ENCODE measurements around the gene TMEM97. TPM values are rescaled to one million over a fixed set of nuclear protein-coding genes. Genes with fewer than 3 reads are reported as not detected.

Gene TMEM97
- total RNA-seq, 5 donors from 2014 or later (not counting 1 experiment from before 2014, with no cell fraction given) = 3.4 to 7.2 (median 5.1) TPM

GRCh38 chr17:28274591-28275265 is 44.3 kb upstream of the TMEM97 start:
- peaks cover 40 to 50% of the 10 kb centered on the region in 2 donors for H3K27me3 Mint-ChIP-seq

GRCh38 chr17:28276011-28276410 is 43.0 kb upstream of the TMEM97 start:
- no peak for DNase-seq
- Histone ChIP-seq H3K27ac (ENCODE audit: low read length) (no peak overlapping the region), H3K9me3 (no peaks in the 10 kb centered on the region), H3K27me3 (replicated peaks in 1 of 2; ENCODE audit: control insufficient read depth in 2 of 2, extremely low read depth in 1 of 2, insufficient read depth in 2 of 2, low read length in 1 of 2) (peaks cover 7 to 57% of the 10 kb centered on the region in 2 experiments), H3K36me3 (ENCODE audit: control insufficient read depth in 2 of 2, extremely low read depth in 1 of 2, insufficient read depth in 1 of 2, low read length in 1 of 2) (no peaks in the 10 kb centered on the region), H3K4me1 (ENCODE audit: control insufficient read depth in 1 of 2, extremely low read depth in 1 of 2, insufficient read depth in 2 of 2, low read length in 2 of 2) (peaks cover 5 to 13% of the 10 kb centered on the region in 2 experiments), H3K4me3 (ENCODE audit: control insufficient read depth in 1 of 2, extremely low read depth in 1 of 2, low read length in 1 of 2) (no peak overlapping the region)
- H3K36me3 Mint-ChIP-seq = no peaks in the 10 kb centered on the region
- no peaks in the 10 kb centered on the region for H3K9me3 Mint-ChIP-seq
- peaks cover 30 to 50% of the 10 kb centered on the region in 2 donors for H3K27me3 Mint-ChIP-seq
- no peak for ATAC-seq (replicated peaks in 1 of 4)
- H3K4me3 Mint-ChIP-seq = no peak overlapping the region
- no peak overlapping the region for H3K27ac Mint-ChIP-seq
- ChIA-PET POLR2A (no interaction called here), CTCF (no interaction called here)
- 90% methylated on average over 5 of the region's 6 CpGs for WGBS (ENCODE audit: insufficient coverage)
- H3K4me1 Mint-ChIP-seq = peaks cover 16 to 26% (median 16%) of the 10 kb centered on the region in 3 donors

More at GRCh38 chr17:28274591-28275265, 44.3 kb upstream of the TMEM97 start:
- Histone ChIP-seq H3K27ac (ENCODE audit: low read length) (no peak overlapping the region), H3K4me1 (ENCODE audit: control insufficient read depth in 1 of 2, extremely low read depth in 1 of 2, insufficient read depth in 2 of 2, low read length in 2 of 2) (peaks cover 5 to 13% of the 10 kb centered on the region in 2 experiments), H3K9me3 (no peaks in the 10 kb centered on the region), H3K27me3 (replicated peaks in 1 of 2; ENCODE audit: control insufficient read depth in 2 of 2, extremely low read depth in 1 of 2, insufficient read depth in 2 of 2, low read length in 1 of 2) (peaks cover 7 to 54% of the 10 kb centered on the region in 2 experiments), H3K4me3 (ENCODE audit: control insufficient read depth in 1 of 2, extremely low read depth in 1 of 2, low read length in 1 of 2) (no peak overlapping the region), H3K36me3 (ENCODE audit: control insufficient read depth in 2 of 2, extremely low read depth in 1 of 2, insufficient read depth in 1 of 2, low read length in 1 of 2) (no peaks in the 10 kb centered on the region)
- H3K27ac Mint-ChIP-seq = no peak overlapping the region
- no peaks in the 10 kb centered on the region for H3K36me3 Mint-ChIP-seq
- ChIA-PET POLR2A (no interaction called here), CTCF (no interaction called here)
- ATAC-seq (replicated peaks in 1 of 4) (no peak), DNase-seq (no peak)
- WGBS (ENCODE audit: insufficient coverage) = 75% methylated on average over 5 of the region's 9 CpGs
- no peak overlapping the region for H3K4me3 Mint-ChIP-seq
- H3K4me1 Mint-ChIP-seq = peaks cover 16 to 26% (median 16%) of the 10 kb centered on the region in 3 donors
- H3K9me3 Mint-ChIP-seq = no peaks in the 10 kb centered on the region

DNA sequence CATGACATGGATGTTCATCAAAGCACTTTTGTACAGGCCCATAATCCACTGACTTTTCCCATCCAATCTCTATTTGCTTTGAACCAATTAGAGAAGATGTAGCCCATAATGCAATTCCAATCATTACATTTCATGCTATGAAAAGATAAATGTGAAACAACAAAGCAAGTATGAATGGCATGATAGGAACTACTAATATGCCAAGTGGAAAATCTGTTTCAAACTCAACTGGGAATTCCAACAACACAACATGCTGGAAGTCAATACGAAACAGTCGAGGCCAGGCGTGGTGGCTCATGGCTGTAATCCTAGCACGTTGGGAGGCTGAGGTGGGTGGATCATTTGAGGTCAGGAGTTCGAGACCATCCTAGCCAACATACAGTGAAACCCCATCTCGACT is 39.6 kb upstream of the TMEM97 start:
- peaks cover 8 to 27% of the 10 kb centered on the region in 2 donors for H3K27me3 Mint-ChIP-seq
- POLR2A ChIA-PET = no interaction called here
- Histone ChIP-seq H3K27me3 (replicated peaks in 1 of 2; ENCODE audit: control insufficient read depth in 2 of 2, extremely low read depth in 1 of 2, insufficient read depth in 2 of 2, low read length in 1 of 2) (peaks cover 6 to 40% of the 10 kb centered on the region in 2 experiments), H3K4me3 (ENCODE audit: control insufficient read depth in 1 of 2, extremely low read depth in 1 of 2, low read length in 1 of 2) (no peak overlapping the region), H3K27ac (ENCODE audit: low read length) (no peak overlapping the region), H3K36me3 (ENCODE audit: control insufficient read depth in 2 of 2, extremely low read depth in 1 of 2, insufficient read depth in 1 of 2, low read length in 1 of 2) (no peaks in the 10 kb centered on the region), H3K9me3 (no peaks in the 10 kb centered on the region), H3K4me1 (ENCODE audit: control insufficient read depth in 1 of 2, extremely low read depth in 1 of 2, insufficient read depth in 2 of 2, low read length in 2 of 2) (peaks cover 5 to 13% of the 10 kb centered on the region in 2 experiments)
- H3K27ac Mint-ChIP-seq = no peak overlapping the region
- WGBS (ENCODE audit: insufficient coverage) = no CpG with 5 or more reads among the region's 6 CpGs
- CTCF ChIA-PET = no interaction called here
- H3K4me3 Mint-ChIP-seq = no peak overlapping the region
- H3K36me3 Mint-ChIP-seq = no peaks in the 10 kb centered on the region
- H3K4me1 Mint-ChIP-seq = peaks cover 16 to 26% (median 16%) of the 10 kb centered on the region in 3 donors
- H3K9me3 Mint-ChIP-seq = no peaks in the 10 kb centered on the region
- ATAC-seq (replicated peaks in 1 of 4) (no peak), DNase-seq (no peak)

GRCh38 chr17:28280826-28281225 is 38.2 kb upstream of the TMEM97 start:
- ChIA-PET POLR2A (interaction anchor here in 1 of 2 donors (0.5 kb wide), 1 partner anchor 23 kb away, joined by 4 read pairs; no protein-coding TSS in a partner anchor), CTCF (interaction anchor here (0.5 to 0.6 kb wide), 2 partner anchors 519 to 750 kb away, joined by 3 read pairs; no protein-coding TSS in a partner anchor)
- Mint-ChIP-seq H3K4me1 (peaks cover 12 to 19% (median 16%) of the 10 kb centered on the region in 3 donors), H3K36me3 (no peaks in the 10 kb centered on the region), H3K27me3 (peaks cover 0 to 17% of the 10 kb centered on the region in 2 donors), H3K27ac (no peak overlapping the region), H3K9me3 (no peaks in the 10 kb centered on the region), H3K4me3 (no peak overlapping the region)
- DNase-seq = no peak
- 100% methylated on average over 1 of the region's 3 CpGs for WGBS (ENCODE audit: insufficient coverage)
- no peak overlapping the region for H3K4me3 ChIP-seq (ENCODE audit: control insufficient read depth in 1 of 2, extremely low read depth in 1 of 2, low read length in 1 of 2)
- no peaks in the 10 kb centered on the region for H3K36me3 ChIP-seq (ENCODE audit: control insufficient read depth in 2 of 2, extremely low read depth in 1 of 2, insufficient read depth in 1 of 2, low read length in 1 of 2)
- H3K4me1 ChIP-seq (ENCODE audit: control insufficient read depth in 1 of 2, extremely low read depth in 1 of 2, insufficient read depth in 2 of 2, low read length in 2 of 2) = peaks cover 5 to 13% of the 10 kb centered on the region in 2 experiments
- no peak overlapping the region for H3K27ac ChIP-seq (ENCODE audit: low read length)
- no peak for ATAC-seq (replicated peaks in 1 of 4)
- no peaks in the 10 kb centered on the region for H3K9me3 ChIP-seq
- peaks cover 6 to 32% of the 10 kb centered on the region in 2 experiments for H3K27me3 ChIP-seq (replicated peaks in 1 of 2; ENCODE audit: control insufficient read depth in 2 of 2, extremely low read depth in 1 of 2, insufficient read depth in 2 of 2, low read length in 1 of 2)

DNA sequence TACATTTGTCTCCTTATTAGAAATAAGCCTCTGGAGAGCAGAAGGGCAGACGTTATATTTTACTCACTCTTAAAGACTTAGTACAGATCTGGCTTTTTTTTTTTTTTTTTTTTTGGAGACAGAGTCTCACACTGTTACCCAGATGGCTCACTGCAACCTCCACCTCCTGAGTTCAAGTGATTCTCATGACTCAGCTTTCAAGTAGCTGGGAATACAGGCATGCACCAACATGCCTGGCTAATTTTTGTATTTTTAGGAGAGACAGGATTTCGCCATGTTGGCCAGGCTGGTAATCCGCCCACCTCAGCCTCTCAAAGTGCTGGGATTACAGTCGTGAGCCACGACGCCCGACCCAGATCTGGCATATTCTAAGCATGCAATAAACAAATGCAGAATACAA is 36.4 kb upstream of the TMEM97 start:
- Histone ChIP-seq H3K4me3 (ENCODE audit: control insufficient read depth in 1 of 2, extremely low read depth in 1 of 2, low read length in 1 of 2) (no peak overlapping the region), H3K36me3 (ENCODE audit: control insufficient read depth in 2 of 2, extremely low read depth in 1 of 2, insufficient read depth in 1 of 2, low read length in 1 of 2) (no peaks in the 10 kb centered on the region), H3K4me1 (ENCODE audit: control insufficient read depth in 1 of 2, extremely low read depth in 1 of 2, insufficient read depth in 2 of 2, low read length in 2 of 2) (peaks cover 5 to 10% of the 10 kb centered on the region in 2 experiments), H3K27ac (ENCODE audit: low read length) (no peak overlapping the region), H3K27me3 (replicated peaks in 1 of 2; ENCODE audit: control insufficient read depth in 2 of 2, extremely low read depth in 1 of 2, insufficient read depth in 2 of 2, low read length in 1 of 2) (peaks cover 4 to 16% of the 10 kb centered on the region in 2 experiments), H3K9me3 (no peaks in the 10 kb centered on the region)
- H3K9me3 Mint-ChIP-seq = no peaks in the 10 kb centered on the region
- ATAC-seq (replicated peaks in 1 of 4) (no peak), DNase-seq (no peak)
- ChIA-PET POLR2A (no interaction called here), CTCF (no interaction called here)
- H3K36me3 Mint-ChIP-seq = no peaks in the 10 kb centered on the region
- peaks cover 11% of the 10 kb centered on the region in 3 donors for H3K4me1 Mint-ChIP-seq
- peaks cover 0 to 12% of the 10 kb centered on the region in 2 donors for H3K27me3 Mint-ChIP-seq
- no peak overlapping the region for H3K27ac Mint-ChIP-seq
- H3K4me3 Mint-ChIP-seq = no peak overlapping the region
- WGBS (ENCODE audit: insufficient coverage) = no CpG with 5 or more reads among the region's 7 CpGs

DNA sequence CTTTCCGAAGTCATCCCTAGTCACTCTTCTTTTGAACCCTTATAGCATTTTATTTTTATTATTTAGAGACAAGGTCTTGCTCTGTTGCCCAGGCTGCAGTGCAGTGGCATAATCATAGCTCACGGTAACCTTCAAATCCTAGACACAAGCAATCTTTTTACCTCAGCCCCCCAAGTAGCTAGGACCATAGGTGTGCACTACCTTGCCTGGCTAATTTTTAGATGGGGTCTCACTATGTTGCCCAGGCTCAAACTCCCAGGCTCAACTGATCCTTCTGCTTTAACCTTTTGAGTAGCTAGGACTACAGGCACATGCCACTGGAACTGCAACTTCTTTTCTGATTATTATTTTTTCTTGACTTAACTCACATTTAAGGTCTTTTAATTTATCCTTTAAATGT is 33.0 kb upstream of the TMEM97 start:
- H3K4me1 ChIP-seq (ENCODE audit: control insufficient read depth in 1 of 2, extremely low read depth in 1 of 2, insufficient read depth in 2 of 2, low read length in 2 of 2) = no peaks in the 10 kb centered on the region
- ChIA-PET POLR2A (interaction anchor here (0.6 kb wide), 2 partner anchors 22 to 107 kb away, joined by 3 to 4 read pairs; no protein-coding TSS in a partner anchor), CTCF (no interaction called here)
- no peak overlapping the region for H3K27ac ChIP-seq (ENCODE audit: low read length)
- Mint-ChIP-seq H3K27me3 (peaks cover 0 to 9% of the 10 kb centered on the region in 2 donors), H3K9me3 (no peaks in the 10 kb centered on the region), H3K36me3 (no peaks in the 10 kb centered on the region), H3K4me1 (no peaks in the 10 kb centered on the region), H3K27ac (no peak overlapping the region), H3K4me3 (no peak overlapping the region)
- H3K9me3 ChIP-seq = no peaks in the 10 kb centered on the region
- no peak overlapping the region for H3K4me3 ChIP-seq (ENCODE audit: control insufficient read depth in 1 of 2, extremely low read depth in 1 of 2, low read length in 1 of 2)
- WGBS (ENCODE audit: insufficient coverage) = no CpG with 5 or more reads among the region's 2 CpGs
- DNase-seq = no peak
- peaks cover 0 to 8% of the 10 kb centered on the region in 2 experiments for H3K27me3 ChIP-seq (replicated peaks in 1 of 2; ENCODE audit: control insufficient read depth in 2 of 2, extremely low read depth in 1 of 2, insufficient read depth in 2 of 2, low read length in 1 of 2)
- no peak for ATAC-seq (replicated peaks in 1 of 4)
- H3K36me3 ChIP-seq (ENCODE audit: control insufficient read depth in 2 of 2, extremely low read depth in 1 of 2, insufficient read depth in 1 of 2, low read length in 1 of 2) = no peaks in the 10 kb centered on the region

Measured in T-cell (primary cell).